SJSA1 (cell line): ENCODE results near the gene SETD2. TPM values are rescaled to one million over a fixed set of nuclear protein-coding genes. Genes with fewer than 3 reads are reported as not detected.
A peak's percentile ranks its signal among the peaks of the same experiment; 100 is the strongest.
"Not testable (repeated sequence)": the region's sequence is repeated elsewhere in the genome, so short reads cannot be mapped to it uniquely, and the experiment has no call there.

Experiments
- DNase-seq, 2 experiments: peaks; one replicate each; pipeline ENCODE4 v3.0.0-alpha.2; 2015 to 2020; ENCODE audit warnings: low spot score in 2 of 2, low read depth in 1 of 2
- H3K27ac ChIP-seq: fragments of 250-450 bp; sonication (Bioruptor Pico); 2 replicates; pipeline ENCODE4 v1.5.1; 2020; ENCODE audit warnings: mild to moderate bottlenecking, moderate library complexity
- H3K27me3 ChIP-seq: fragments of 250-450 bp; sonication (Bioruptor Pico); replicated peaks from 2 replicates; pipeline ENCODE4 v1.5.1; 2020; ENCODE audit warnings: mild to moderate bottlenecking, moderate library complexity
- H3K36me3 ChIP-seq: fragments of 250-450 bp; sonication (Bioruptor Pico); 2 replicates; pipeline ENCODE4 v1.5.1; 2020; ENCODE audit warnings: mild to moderate bottlenecking
- H3K4me1 ChIP-seq: fragments of 250-450 bp; sonication (Bioruptor Pico); replicated peaks from 2 replicates; pipeline ENCODE4 v1.6.1; 2021; ENCODE audit warnings: mild to moderate bottlenecking
- H3K4me3 ChIP-seq: fragments of 250-450 bp; sonication (Bioruptor Pico); 2 replicates; pipeline ENCODE4 v1.5.1; 2020; ENCODE audit warnings: mild to moderate bottlenecking
- H3K9me3 ChIP-seq: fragments of 250-450 bp; sonication (Bioruptor Pico); replicated peaks from 2 replicates; pipeline ENCODE4 v1.5.1; 2020; ENCODE audit warnings: mild to moderate bottlenecking
- total RNA-seq: library from RNA; depleted of rRNA; stranded (reverse); fragments of >200 nt; shearing (Covaris generic); gene quantifications from 2 replicates; pipeline ENCODE4 v1.2.3, GENCODE V29; 2014

The SETD2 gene
- total RNA-seq, 1 experiment from 2014 or later, result 22.7 TPM

DNA sequence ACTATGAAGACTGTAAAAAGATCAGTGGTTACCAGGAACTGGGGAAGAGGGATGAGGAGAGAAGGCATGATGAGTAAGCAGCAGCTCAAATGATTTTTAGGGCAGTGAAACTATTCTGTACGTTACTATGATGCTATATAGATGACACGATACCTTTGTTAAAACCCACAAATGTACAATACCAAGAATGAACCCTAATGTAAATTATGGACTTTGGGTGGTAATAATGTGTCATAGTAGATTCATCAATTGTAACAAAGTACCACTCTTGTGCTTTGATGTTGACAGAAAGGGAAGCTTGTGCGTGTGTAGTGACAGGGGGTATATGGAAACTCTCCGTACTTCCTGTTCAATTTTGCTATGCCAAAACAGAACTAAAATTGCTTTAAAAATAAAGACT is 132.9 kb downstream of the SETD2 start:
- DNase-seq, H3K9me3 ChIP-seq, H3K4me1 ChIP-seq, H3K4me3 ChIP-seq, H3K27me3 ChIP-seq, H3K27ac ChIP-seq: not testable (repeated sequence)
- H3K36me3 ChIP-seq, result peaks cover 38% of the 10 kb centered on the region

DNA sequence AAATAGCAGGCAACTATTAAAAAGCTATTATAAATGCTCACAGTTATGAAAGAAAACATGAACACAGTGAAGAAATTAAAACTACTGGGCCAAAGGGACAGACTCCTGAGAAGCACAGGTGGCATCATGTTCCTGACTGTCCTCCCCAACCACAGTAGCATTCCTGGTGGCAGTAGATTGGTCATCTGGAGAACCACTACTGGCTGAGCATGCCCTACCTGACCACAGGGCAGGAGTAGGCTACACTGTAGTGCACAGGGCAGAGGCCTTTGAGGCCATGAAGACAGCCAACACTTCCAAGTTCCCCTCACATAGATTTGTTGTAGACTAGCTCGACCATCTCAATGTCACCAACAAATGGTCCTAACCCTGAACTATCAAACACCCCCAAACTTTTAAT is 135.2 kb downstream of the SETD2 start:
- Histone ChIP-seq H3K27ac (no peak overlapping the region), H3K4me1 (no peaks in the 10 kb centered on the region), H3K36me3 (peaks cover 15% of the 10 kb centered on the region), H3K4me3 (no peak overlapping the region), H3K9me3 (no peaks in the 10 kb centered on the region), H3K27me3 (no peaks in the 10 kb centered on the region)
- DNase-seq, result no peak

DNA sequence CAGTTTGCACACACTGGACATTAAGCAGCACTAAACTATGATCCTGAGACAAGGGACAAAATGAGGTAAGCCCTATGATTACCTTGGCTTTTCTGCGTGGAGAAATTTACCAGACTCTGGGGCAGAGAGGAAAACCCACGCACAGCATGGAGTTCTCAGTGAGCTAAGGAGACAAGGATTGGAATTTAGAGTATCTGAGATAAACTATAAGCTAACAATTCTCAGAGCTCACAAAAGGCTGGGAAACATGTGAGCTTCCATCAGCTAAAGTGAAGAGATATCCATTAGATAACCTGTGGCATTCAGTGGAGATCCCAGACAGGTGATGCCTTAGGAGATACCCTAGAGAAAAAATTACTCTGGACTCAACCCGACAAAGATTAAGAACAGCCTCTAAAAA is 135.8 kb downstream of the SETD2 start:
- Histone ChIP-seq H3K27me3 (no peaks in the 10 kb centered on the region), H3K36me3 (peaks cover 15% of the 10 kb centered on the region), H3K27ac (no peak overlapping the region), H3K4me1 (no peaks in the 10 kb centered on the region), H3K9me3 (no peaks in the 10 kb centered on the region), H3K4me3 (no peak overlapping the region)
- no peak for DNase-seq

GRCh38 chr3:47026432-47026831 is 137.5 kb downstream of the SETD2 start:
- not testable (repeated sequence) for DNase-seq, H3K4me3 ChIP-seq, H3K4me1 ChIP-seq, H3K27ac ChIP-seq, H3K9me3 ChIP-seq, H3K27me3 ChIP-seq
- peaks cover 21% of the 10 kb centered on the region for H3K36me3 ChIP-seq

GRCh38 chr3:47024932-47025331 is 139.0 kb downstream of the SETD2 start:
- H3K27ac ChIP-seq, result no peak overlapping the region

DNA sequence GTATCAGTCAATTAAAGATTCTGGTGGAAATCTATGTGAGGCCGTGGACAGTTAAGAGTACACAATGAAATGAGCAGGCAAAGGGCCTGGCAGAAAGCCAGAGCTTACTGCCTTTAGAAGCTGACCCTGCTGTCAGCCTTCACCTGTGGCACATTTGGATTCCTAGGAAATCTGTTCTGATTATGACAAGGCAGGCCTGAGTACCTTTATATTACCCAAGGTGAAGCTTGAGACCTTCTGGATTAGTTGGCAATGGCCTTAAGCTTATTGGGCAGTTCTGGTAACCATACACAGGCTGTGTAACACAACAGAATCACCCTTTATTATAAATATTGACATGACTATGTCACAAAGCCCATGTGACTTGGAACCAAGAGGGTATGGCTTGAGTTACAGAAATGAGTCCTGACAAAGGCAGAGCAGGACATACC is 141.3 kb downstream of the SETD2 start:
- no peak overlapping the region for H3K27ac ChIP-seq
- peaks cover 17% of the 10 kb centered on the region for H3K4me1 ChIP-seq
- DNase-seq, result no peak
- peaks cover 37% of the 10 kb centered on the region for H3K36me3 ChIP-seq
- no peak overlapping the region for H3K4me3 ChIP-seq
- no peaks in the 10 kb centered on the region for H3K9me3 ChIP-seq
- no peaks in the 10 kb centered on the region for H3K27me3 ChIP-seq

More at GRCh38 chr3:47024932-47025331, 139.0 kb downstream of the SETD2 start:
- Histone ChIP-seq H3K4me3 (no peak overlapping the region), H3K4me1 (0 out of 2 replicates have a peak, but pooled peaks cover 5% of the 10 kb centered on the region), H3K36me3 (peaks cover 25% of the 10 kb centered on the region), H3K9me3 (no peaks in the 10 kb centered on the region), H3K27me3 (no peaks in the 10 kb centered on the region)
- no peak for DNase-seq

DNA sequence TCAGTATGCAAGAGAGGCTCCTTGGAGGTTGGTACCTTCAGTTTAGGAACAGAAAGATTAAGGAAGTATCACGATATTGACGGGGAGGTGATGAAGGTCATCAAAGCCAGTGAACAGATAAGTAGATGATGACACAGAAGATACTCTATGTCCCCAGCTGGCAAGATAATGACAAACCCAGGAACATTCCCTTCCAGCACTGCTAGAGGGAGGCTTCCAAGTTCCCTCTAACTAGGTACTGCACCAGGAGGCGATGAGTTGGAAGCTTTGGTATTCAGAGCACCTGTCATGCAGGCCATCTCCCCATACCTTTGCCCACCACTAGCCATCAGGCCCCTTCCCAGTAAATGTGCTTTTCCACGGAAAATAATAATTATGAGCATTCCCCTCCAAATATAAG is 143.6 kb downstream of the SETD2 start:
- no peaks in the 10 kb centered on the region for H3K9me3 ChIP-seq
- peaks cover 55% of the 10 kb centered on the region for H3K36me3 ChIP-seq
- H3K4me3 ChIP-seq, result no peak overlapping the region
- no peak for DNase-seq
- H3K27ac ChIP-seq, result no peak overlapping the region
- peaks cover 34% of the 10 kb centered on the region for H3K4me1 ChIP-seq
- no peaks in the 10 kb centered on the region for H3K27me3 ChIP-seq

DNA sequence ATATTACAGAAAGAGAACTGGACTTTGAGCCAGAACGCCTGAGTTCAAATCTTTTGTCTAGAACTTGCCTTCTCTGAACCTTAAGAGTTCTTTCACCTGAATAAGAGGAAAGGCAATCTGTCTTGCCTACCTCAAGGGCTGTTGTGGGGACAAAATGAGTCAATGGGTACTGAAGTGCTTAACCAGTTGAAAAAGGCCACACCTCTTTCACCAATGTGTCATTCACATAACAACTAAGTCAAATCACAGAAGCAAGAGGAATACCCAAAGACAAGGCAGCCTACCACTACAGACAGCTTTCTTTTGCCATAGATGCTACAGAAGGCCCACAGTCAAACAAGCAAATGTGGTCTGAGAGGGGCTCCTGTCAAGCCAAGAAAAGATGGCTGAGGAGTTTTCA is 144.7 kb downstream of the SETD2 start:
- Histone ChIP-seq H3K4me3 (no peak overlapping the region), H3K4me1 (peaks cover 34% of the 10 kb centered on the region), H3K36me3 (peaks cover 61% of the 10 kb centered on the region), H3K9me3 (no peaks in the 10 kb centered on the region), H3K27ac (no peak overlapping the region), H3K27me3 (no peaks in the 10 kb centered on the region)
- no peak for DNase-seq

GRCh38 chr3:47018269-47018611 is 145.7 kb downstream of the SETD2 start:
- Histone ChIP-seq H3K27ac (no peak overlapping the region), H3K36me3 (peaks cover 65% of the 10 kb centered on the region), H3K27me3 (no peaks in the 10 kb centered on the region), H3K4me1 (peaks cover 34% of the 10 kb centered on the region), H3K4me3 (no peak overlapping the region), H3K9me3 (no peaks in the 10 kb centered on the region)
- no peak for DNase-seq

GRCh38 chr3:47017504-47018268 is 146.2 kb downstream of the SETD2 start:
- H3K4me3 ChIP-seq, result no peak overlapping the region
- H3K9me3 ChIP-seq, result no peaks in the 10 kb centered on the region
- H3K27ac ChIP-seq, result peak overlapping the region; percentile 18; the same call in 1 of the 2 replicates
- no peaks in the 10 kb centered on the region for H3K27me3 ChIP-seq
- H3K4me1 ChIP-seq, result peaks cover 34% of the 10 kb centered on the region
- no peak for DNase-seq
- H3K36me3 ChIP-seq, result peaks cover 60% of the 10 kb centered on the region

- H3K4me3 ChIP-seq, result no peak overlapping the region
- H3K9me3 ChIP-seq, result no peaks in the 10 kb centered on the region
- H3K27ac ChIP-seq, result peak overlapping the region; percentile 18
- H3K4me1 ChIP-seq, result peaks cover 29% of the 10 kb centered on the region
- DNase-seq, result peak; percentile 56 to 59
- H3K27me3 ChIP-seq, result no peaks in the 10 kb centered on the region
- peaks cover 55% of the 10 kb centered on the region for H3K36me3 ChIP-seq
These were observed 146.9 kb downstream of the SETD2 start for GRCh38 chr3:47016934-47017435.

- H3K4me3 ChIP-seq, result no peak overlapping the region
- no peaks in the 10 kb centered on the region for H3K27me3 ChIP-seq
- no peak for DNase-seq
- no peaks in the 10 kb centered on the region for H3K9me3 ChIP-seq
- H3K36me3 ChIP-seq, result peaks cover 55% of the 10 kb centered on the region
- peaks cover 29% of the 10 kb centered on the region for H3K4me1 ChIP-seq
- peak overlapping the region; percentile 18; the same call in 1 of the 2 replicates for H3K27ac ChIP-seq
These were observed 147.6 kb downstream of the SETD2 start for GRCh38 chr3:47016086-47016933.

DNA sequence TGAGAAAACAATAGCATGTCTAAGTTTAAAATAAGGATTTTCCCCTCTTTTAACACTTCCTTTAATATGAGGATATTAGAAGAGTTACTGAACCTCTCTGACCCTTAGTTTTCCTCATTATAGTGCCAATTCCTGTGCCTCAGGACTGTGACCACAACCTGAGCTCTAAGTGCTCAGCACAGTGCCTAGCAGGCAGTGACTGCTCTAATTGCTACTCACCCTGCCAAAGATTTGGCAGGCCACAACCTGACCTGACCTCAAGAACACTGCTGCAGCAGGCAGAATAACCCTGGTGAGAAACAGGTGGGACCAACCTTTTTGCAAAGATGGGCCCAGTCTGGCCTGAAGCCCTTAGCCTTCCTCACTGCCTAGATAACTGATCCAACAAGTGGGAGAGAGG is 148.8 kb downstream of the SETD2 start:
- peaks cover 31% of the 10 kb centered on the region for H3K4me1 ChIP-seq
- DNase-seq, result no peak
- H3K27ac ChIP-seq, result no peak overlapping the region
- no peaks in the 10 kb centered on the region; the same call in 1 of the 2 replicates for H3K9me3 ChIP-seq
- no peaks in the 10 kb centered on the region for H3K27me3 ChIP-seq
- peaks cover 52% of the 10 kb centered on the region for H3K36me3 ChIP-seq
- H3K4me3 ChIP-seq, result no peak overlapping the region

DNA sequence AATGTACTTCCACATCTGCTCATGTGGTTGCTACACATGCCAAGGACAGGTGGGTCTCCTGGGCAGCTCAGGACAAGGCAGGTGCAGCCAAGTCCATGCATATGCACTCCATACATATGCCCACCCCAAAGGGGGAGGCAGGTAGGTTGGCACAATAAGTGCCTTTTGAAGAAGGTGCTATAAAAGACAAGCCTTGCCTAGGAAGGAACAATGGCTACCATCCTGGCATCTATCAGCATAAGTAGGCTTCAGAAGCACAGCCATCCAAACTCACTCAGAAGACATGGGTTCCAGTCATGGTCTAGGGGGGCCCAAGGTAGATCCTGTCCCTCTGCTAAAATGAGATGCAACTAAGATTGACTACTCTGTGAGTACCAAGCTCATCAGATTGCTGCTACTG is 149.9 kb downstream of the SETD2 start:
- peaks cover 38% of the 10 kb centered on the region for H3K4me1 ChIP-seq
- H3K36me3 ChIP-seq, result peaks cover 42% of the 10 kb centered on the region
- no peaks in the 10 kb centered on the region; the same call in 1 of the 2 replicates for H3K9me3 ChIP-seq
- no peak for DNase-seq
- no peak overlapping the region for H3K4me3 ChIP-seq
- no peak overlapping the region for H3K27ac ChIP-seq
- H3K27me3 ChIP-seq, result no peaks in the 10 kb centered on the region
